Measurements from ENCODE around the gene SLC43A1. TPM values are rescaled to one million over a fixed set of nuclear protein-coding genes. Genes with fewer than 3 reads are reported as not detected.
"Not testable (repeated sequence)": the region's sequence is repeated elsewhere in the genome, so short reads cannot be mapped to it uniquely, and the experiment has no call there.

SLC43A1 gene
- total RNA-seq, 1 experiment from 2014 or later, result 12.5 TPM

- DNase-seq, result no peak
- Mint-ChIP-seq H3K9me3 (ENCODE audit: low read depth, unreplicated experiment) (no peaks in the 10 kb centered on the region), H3K4me1 (ENCODE audit: low read depth, unreplicated experiment) (peaks cover 30% of the 10 kb centered on the region), H3K4me3 (ENCODE audit: low read depth, unreplicated experiment) (no peak overlapping the region), H3K27me3 (ENCODE audit: unreplicated experiment) (peaks cover 7% of the 10 kb centered on the region), H3K27ac (ENCODE audit: unreplicated experiment) (no peak overlapping the region), H3K36me3 (ENCODE audit: insufficient read depth, unreplicated experiment) (peaks cover 3% of the 10 kb centered on the region)
- CTCF ChIA-PET, result no interaction called here
- intact Hi-C loops (cut with micrococcal nuclease; ENCODE audit: unreplicated experiment), result loop anchor here (1.0 kb wide), 1 partner anchor 77 kb away; the partner anchor contains the start of gene TIMM10
- TF ChIP-seq CTCF (IDR thresholded peaks at IDR 0.05; ENCODE audit: unreplicated experiment), result no peak
- no TSS peak for BruUV-seq (replicated peaks)
These were observed 61.8 kb downstream of the SLC43A1 start for GRCh38 chr11:57453543-57454177.

GRCh38 chr11:57446055-57446454 is 69.4 kb downstream of the SLC43A1 start:
- Mint-ChIP-seq H3K27me3 (ENCODE audit: unreplicated experiment) (peaks cover 22% of the 10 kb centered on the region), H3K4me1 (ENCODE audit: low read depth, unreplicated experiment) (peaks cover 16% of the 10 kb centered on the region), H3K9me3 (ENCODE audit: low read depth, unreplicated experiment) (no peaks in the 10 kb centered on the region), H3K27ac (ENCODE audit: unreplicated experiment) (no peak overlapping the region), H3K36me3 (ENCODE audit: insufficient read depth, unreplicated experiment) (no peaks in the 10 kb centered on the region), H3K4me3 (ENCODE audit: low read depth, unreplicated experiment) (no peak overlapping the region)
- CTCF ChIA-PET, result no interaction called here
- intact Hi-C loops (cut with micrococcal nuclease; ENCODE audit: unreplicated experiment), result no loop called here
- no peak for TF ChIP-seq CTCF (IDR thresholded peaks at IDR 0.05; ENCODE audit: unreplicated experiment)
- no peak for DNase-seq
- no TSS peak for BruUV-seq (replicated peaks)

- H3K27ac Mint-ChIP-seq (ENCODE audit: unreplicated experiment), result not testable (repeated sequence)
These were observed 70.4 kb downstream of the SLC43A1 start for GRCh38 chr11:57445122-57445394.

GRCh38 chr11:57444362-57445121 is 71.0 kb downstream of the SLC43A1 start:
- Mint-ChIP-seq H3K4me3 (ENCODE audit: low read depth, unreplicated experiment) (no peak overlapping the region), H3K27ac (ENCODE audit: unreplicated experiment) (no peak overlapping the region)
- CTCF ChIA-PET, result interaction anchor here (0.7 to 0.9 kb wide), 2 partner anchors 14 to 83 kb away, joined by 3 read pairs; no protein-coding TSS in a partner anchor

More at GRCh38 chr11:57445122-57445394, 70.4 kb downstream of the SLC43A1 start:
- intact Hi-C loops (cut with micrococcal nuclease; ENCODE audit: unreplicated experiment); DNase-seq; H3K4me3 Mint-ChIP-seq (ENCODE audit: low read depth, unreplicated experiment); CTCF ChIA-PET; H3K9me3 Mint-ChIP-seq (ENCODE audit: low read depth, unreplicated experiment); H3K36me3 Mint-ChIP-seq (ENCODE audit: insufficient read depth, unreplicated experiment); BruUV-seq (replicated peaks): not testable (repeated sequence)
- Mint-ChIP-seq H3K4me1 (ENCODE audit: low read depth, unreplicated experiment) (peaks cover 21% of the 10 kb centered on the region), H3K27me3 (ENCODE audit: unreplicated experiment) (peaks cover 22% of the 10 kb centered on the region)

More at GRCh38 chr11:57444362-57445121, 71.0 kb downstream of the SLC43A1 start:
- Mint-ChIP-seq H3K27me3 (ENCODE audit: unreplicated experiment) (peaks cover 22% of the 10 kb centered on the region), H3K9me3 (ENCODE audit: low read depth, unreplicated experiment) (no peaks in the 10 kb centered on the region), H3K4me1 (ENCODE audit: low read depth, unreplicated experiment) (peaks cover 21% of the 10 kb centered on the region), H3K36me3 (ENCODE audit: insufficient read depth, unreplicated experiment) (no peaks in the 10 kb centered on the region)
- no peak for DNase-seq
- no peak for TF ChIP-seq CTCF (IDR thresholded peaks at IDR 0.05; ENCODE audit: unreplicated experiment)
- BruUV-seq (replicated peaks), result no TSS peak
- intact Hi-C loops (cut with micrococcal nuclease; ENCODE audit: unreplicated experiment), result no loop called here
